ENCODE results near the gene C6. TPM values are rescaled to one million over a fixed set of nuclear protein-coding genes. Genes with fewer than 3 reads are reported as not detected.
"Not testable (repeated sequence)": the region's sequence is repeated elsewhere in the genome, so short reads cannot be mapped to it uniquely, and the experiment has no call there.

C6 gene
- total RNA-seq, 1 donor from 2014 or later, result not detected

DNA sequence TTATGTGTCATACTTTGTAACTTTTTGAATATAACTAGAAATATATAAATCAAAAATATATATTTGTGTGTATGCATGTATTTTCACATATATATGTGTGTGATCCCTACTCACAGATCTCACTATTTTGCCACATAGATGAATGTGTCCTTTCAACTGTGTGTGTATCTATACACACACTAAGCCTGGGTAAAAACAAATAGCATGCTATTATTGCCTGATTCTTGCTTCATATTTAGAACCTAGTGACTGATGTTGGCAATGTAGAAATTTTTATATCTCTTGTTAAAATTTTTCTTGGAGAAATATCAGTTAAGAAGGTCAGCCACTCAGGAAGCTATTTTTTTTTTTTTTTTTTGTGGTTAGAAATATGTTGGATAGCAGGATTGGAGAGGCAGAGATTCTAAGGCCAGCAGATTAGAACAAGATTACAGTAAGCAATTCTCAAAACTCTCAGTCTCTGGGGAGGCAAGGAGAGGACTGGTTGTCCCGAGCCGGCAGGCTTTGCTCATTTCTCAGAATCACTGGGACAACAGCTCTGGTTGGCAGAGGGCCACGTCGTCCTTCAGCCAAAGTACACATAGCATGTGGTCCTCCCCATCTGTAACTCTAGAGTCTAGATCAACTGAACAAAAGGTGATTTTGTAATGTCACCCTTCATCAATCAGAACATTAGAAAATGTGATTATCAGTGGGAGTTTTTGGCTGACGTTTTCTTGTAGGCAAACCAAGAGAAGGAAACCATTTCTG is 19.7 kb downstream of the C6 start:
- intact Hi-C loops (cut with micrococcal nuclease), result no loop called here
- Mint-ChIP-seq H3K36me3 (ENCODE audit: low read depth) (no peaks in the 10 kb centered on the region), H3K27ac (no peak overlapping the region), H3K4me3 (ENCODE audit: low read depth) (no peak overlapping the region), H3K9me3 (no peaks in the 10 kb centered on the region), H3K27me3 (ENCODE audit: low read depth) (no peaks in the 10 kb centered on the region), H3K4me1 (ENCODE audit: low read depth) (no peaks in the 10 kb centered on the region)
- DNase-seq (ENCODE audit: low spot score), result no peak

DNA sequence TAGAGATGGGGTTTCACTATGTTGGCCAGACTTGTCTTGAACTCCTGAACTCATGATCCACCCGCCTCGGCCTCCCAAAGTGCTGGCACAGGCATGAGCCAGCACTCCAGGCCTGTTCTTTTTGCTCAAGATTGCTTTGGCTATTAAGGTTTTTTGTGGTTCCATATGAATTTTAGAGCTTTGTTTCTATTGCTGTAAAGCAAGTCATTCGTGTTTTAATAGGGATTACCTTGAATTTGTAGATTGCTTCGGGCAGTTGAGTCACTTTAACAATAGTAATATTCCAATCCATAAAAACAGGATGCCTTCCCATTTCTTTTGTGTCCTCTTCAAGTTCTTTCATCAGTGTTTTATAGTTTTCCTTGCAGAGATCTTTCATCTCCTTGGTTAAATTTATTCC is 22.1 kb downstream of the C6 start:
- H3K4me1 Mint-ChIP-seq (ENCODE audit: low read depth), result no peaks in the 10 kb centered on the region
- H3K27ac Mint-ChIP-seq, result no peak overlapping the region
- no peaks in the 10 kb centered on the region for H3K9me3 Mint-ChIP-seq
- intact Hi-C loops (cut with micrococcal nuclease), result no loop called here
- no peak overlapping the region for H3K4me3 Mint-ChIP-seq (ENCODE audit: low read depth)
- no peaks in the 10 kb centered on the region for H3K36me3 Mint-ChIP-seq (ENCODE audit: low read depth)
- H3K27me3 Mint-ChIP-seq (ENCODE audit: low read depth), result no peaks in the 10 kb centered on the region
- no peak for DNase-seq (ENCODE audit: low spot score)

DNA sequence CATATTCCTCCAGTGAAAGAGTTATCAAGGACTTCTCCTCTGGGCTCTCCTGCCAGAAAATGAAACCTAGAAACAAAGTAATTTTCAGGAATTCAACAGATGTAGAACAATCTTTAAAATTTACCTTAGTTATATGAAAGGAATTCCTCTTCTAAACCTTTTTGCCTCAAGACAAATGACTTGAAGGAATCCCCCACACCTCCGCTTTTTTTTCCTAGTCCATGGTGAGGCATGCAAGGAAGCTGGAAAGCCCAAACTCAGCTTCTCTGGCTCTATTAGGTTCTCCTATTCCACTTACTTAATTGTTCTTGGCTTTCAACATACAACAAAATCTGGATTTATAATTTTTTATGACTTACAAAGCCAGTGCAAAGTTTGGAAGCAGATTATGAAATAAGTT is 27.2 kb downstream of the C6 start:
- no peaks in the 10 kb centered on the region for H3K36me3 Mint-ChIP-seq (ENCODE audit: low read depth)

GRCh38 chr5:41183331-41183730 is 30.0 kb downstream of the C6 start:
- H3K27me3 Mint-ChIP-seq (ENCODE audit: low read depth); DNase-seq (ENCODE audit: low spot score); H3K4me3 Mint-ChIP-seq (ENCODE audit: low read depth); H3K4me1 Mint-ChIP-seq (ENCODE audit: low read depth); intact Hi-C loops (cut with micrococcal nuclease); H3K36me3 Mint-ChIP-seq (ENCODE audit: low read depth); H3K27ac Mint-ChIP-seq; H3K9me3 Mint-ChIP-seq: not testable (repeated sequence)

More for the DNA sequence above, 27.2 kb downstream of the C6 start:
- H3K4me1 Mint-ChIP-seq (ENCODE audit: low read depth), result no peaks in the 10 kb centered on the region
- H3K4me3 Mint-ChIP-seq (ENCODE audit: low read depth), result no peak overlapping the region
- H3K27me3 Mint-ChIP-seq (ENCODE audit: low read depth), result no peaks in the 10 kb centered on the region
- DNase-seq (ENCODE audit: low spot score), result no peak
- intact Hi-C loops (cut with micrococcal nuclease), result no loop called here
- H3K9me3 Mint-ChIP-seq, result no peaks in the 10 kb centered on the region
- H3K27ac Mint-ChIP-seq, result no peak overlapping the region

DNA sequence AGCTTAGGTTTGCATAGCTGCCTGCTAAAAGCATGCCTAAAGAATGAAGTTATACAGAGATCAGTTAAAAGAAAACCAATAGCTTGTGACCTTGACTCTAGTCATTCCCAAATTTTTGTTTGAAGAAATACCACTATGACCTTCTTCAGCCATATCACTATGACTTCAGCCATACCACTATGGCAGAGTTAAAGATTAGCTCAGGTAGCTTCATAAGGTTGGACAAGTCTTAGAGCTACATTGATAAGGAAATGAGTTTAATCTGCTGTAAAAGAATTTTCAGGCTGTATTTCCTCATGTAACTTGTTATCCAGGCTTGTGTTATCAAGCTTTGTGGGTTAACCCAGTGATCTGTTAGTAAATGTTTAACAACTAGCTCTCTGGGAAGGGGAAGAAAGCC is 30.7 kb downstream of the C6 start:
- Mint-ChIP-seq H3K27me3 (ENCODE audit: low read depth) (no peaks in the 10 kb centered on the region), H3K4me1 (ENCODE audit: low read depth) (no peaks in the 10 kb centered on the region), H3K4me3 (ENCODE audit: low read depth) (no peak overlapping the region), H3K9me3 (no peaks in the 10 kb centered on the region), H3K27ac (no peak overlapping the region), H3K36me3 (ENCODE audit: low read depth) (no peaks in the 10 kb centered on the region)
- no peak for DNase-seq (ENCODE audit: low spot score)
- intact Hi-C loops (cut with micrococcal nuclease), result no loop called here

- Mint-ChIP-seq H3K27me3 (ENCODE audit: low read depth) (no peaks in the 10 kb centered on the region), H3K4me1 (ENCODE audit: low read depth) (no peaks in the 10 kb centered on the region), H3K36me3 (ENCODE audit: low read depth) (no peaks in the 10 kb centered on the region), H3K27ac (no peak overlapping the region), H3K4me3 (ENCODE audit: low read depth) (no peak overlapping the region), H3K9me3 (no peaks in the 10 kb centered on the region)
- no peak for DNase-seq (ENCODE audit: low spot score)
- intact Hi-C loops (cut with micrococcal nuclease), result no loop called here
These were observed 31.4 kb downstream of the C6 start for GRCh38 chr5:41181691-41182564.

GRCh38 chr5:41176952-41177351 is 36.4 kb downstream of the C6 start:
- Mint-ChIP-seq H3K27me3 (ENCODE audit: low read depth) (no peaks in the 10 kb centered on the region), H3K27ac (no peak overlapping the region), H3K4me1 (ENCODE audit: low read depth) (no peaks in the 10 kb centered on the region), H3K36me3 (ENCODE audit: low read depth) (no peaks in the 10 kb centered on the region), H3K9me3 (no peaks in the 10 kb centered on the region), H3K4me3 (ENCODE audit: low read depth) (no peak overlapping the region)
- intact Hi-C loops (cut with micrococcal nuclease), result no loop called here
- DNase-seq (ENCODE audit: low spot score), result no peak

- no peak overlapping the region for H3K4me3 Mint-ChIP-seq (ENCODE audit: low read depth)
- no peaks in the 10 kb centered on the region for H3K9me3 Mint-ChIP-seq
- no peaks in the 10 kb centered on the region for H3K36me3 Mint-ChIP-seq (ENCODE audit: low read depth)
- no peak overlapping the region for H3K27ac Mint-ChIP-seq
- no peak for DNase-seq (ENCODE audit: low spot score)
- no peaks in the 10 kb centered on the region for H3K4me1 Mint-ChIP-seq (ENCODE audit: low read depth)
- no peaks in the 10 kb centered on the region for H3K27me3 Mint-ChIP-seq (ENCODE audit: low read depth)
- intact Hi-C loops (cut with micrococcal nuclease), result no loop called here
These were observed 41.3 kb downstream of the C6 start for GRCh38 chr5:41172012-41172411.

DNA sequence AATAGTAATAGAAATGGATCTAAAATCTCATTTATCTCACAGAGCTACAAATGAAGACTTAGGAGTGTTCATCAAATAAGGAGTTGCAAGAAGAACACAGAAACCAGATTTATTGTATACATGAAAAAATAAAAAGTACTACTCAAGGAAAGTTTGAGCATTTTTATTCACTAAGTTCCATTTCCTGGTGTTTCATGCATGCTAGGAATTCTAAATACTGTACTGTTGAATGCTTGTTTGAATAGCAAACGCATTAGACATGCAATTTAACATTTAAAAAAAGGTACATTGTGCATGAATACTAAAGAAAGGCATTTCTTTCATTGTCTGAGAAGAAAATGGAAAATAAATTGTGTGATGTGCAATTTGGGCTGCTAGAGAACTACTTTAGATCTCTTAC is 52.1 kb downstream of the C6 start:
- intact Hi-C loops (cut with micrococcal nuclease), result no loop called here
- Mint-ChIP-seq H3K4me3 (ENCODE audit: low read depth) (no peak overlapping the region), H3K27me3 (ENCODE audit: low read depth) (no peaks in the 10 kb centered on the region), H3K36me3 (ENCODE audit: low read depth) (no peaks in the 10 kb centered on the region), H3K27ac (no peak overlapping the region), H3K4me1 (ENCODE audit: low read depth) (no peaks in the 10 kb centered on the region), H3K9me3 (no peaks in the 10 kb centered on the region)
- DNase-seq (ENCODE audit: low spot score), result no peak

DNA sequence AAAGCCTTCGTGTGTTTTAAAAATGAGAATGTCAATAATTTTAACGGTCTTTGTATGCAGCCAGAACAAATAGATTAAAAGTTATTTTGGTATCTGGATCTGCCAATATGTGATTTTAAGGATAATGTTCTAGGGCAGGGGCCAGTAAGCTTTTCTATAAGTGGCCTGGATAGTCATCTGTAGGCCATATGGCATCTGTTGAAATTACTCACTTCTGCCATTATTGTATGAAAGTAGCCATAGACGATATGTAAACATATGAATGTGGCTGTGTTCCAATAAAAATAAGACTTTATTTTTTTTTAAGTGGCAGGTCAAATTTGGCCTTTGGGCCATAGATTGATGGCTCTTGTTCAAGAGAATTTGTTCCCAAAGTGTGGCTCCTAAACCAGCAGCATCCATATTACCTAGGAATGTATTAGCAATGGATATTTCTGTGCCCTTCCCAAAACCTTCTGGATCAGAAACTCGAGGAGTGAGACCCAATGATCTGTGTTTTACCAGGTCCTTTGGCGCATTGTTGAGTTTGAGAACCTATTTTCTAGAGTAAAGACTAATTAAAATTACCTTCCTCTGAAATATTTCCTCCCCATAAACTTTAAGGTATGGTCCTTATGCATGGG is 55.9 kb downstream of the C6 start:
- Mint-ChIP-seq H3K36me3 (ENCODE audit: low read depth) (no peaks in the 10 kb centered on the region), H3K27ac (no peak overlapping the region), H3K4me1 (ENCODE audit: low read depth) (no peaks in the 10 kb centered on the region), H3K4me3 (ENCODE audit: low read depth) (no peak overlapping the region), H3K9me3 (no peaks in the 10 kb centered on the region), H3K27me3 (ENCODE audit: low read depth) (no peaks in the 10 kb centered on the region)
- intact Hi-C loops (cut with micrococcal nuclease), result no loop called here
- no peak for DNase-seq (ENCODE audit: low spot score)

DNA sequence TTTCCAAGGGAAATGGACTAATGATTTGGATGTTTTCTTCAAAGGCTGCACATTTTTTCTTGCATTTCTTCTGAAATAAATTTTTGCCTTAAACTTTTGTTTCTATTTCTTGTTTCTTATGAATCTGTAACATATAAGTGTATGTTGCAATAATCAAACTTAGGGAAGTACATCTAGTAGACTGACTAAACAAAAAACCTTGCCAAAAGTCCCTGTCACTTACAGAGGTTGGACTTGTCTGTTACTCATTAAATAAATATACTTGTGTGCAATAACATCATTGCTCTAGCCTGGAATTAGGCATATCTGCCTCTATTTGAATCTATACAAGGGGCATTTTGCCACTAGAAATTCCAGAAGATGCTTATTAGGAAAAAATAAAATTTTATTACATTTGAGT is 56.6 kb downstream of the C6 start:
- no peak overlapping the region for H3K27ac Mint-ChIP-seq
- no peaks in the 10 kb centered on the region for H3K36me3 Mint-ChIP-seq (ENCODE audit: low read depth)
- no peaks in the 10 kb centered on the region for H3K9me3 Mint-ChIP-seq
- no peaks in the 10 kb centered on the region for H3K27me3 Mint-ChIP-seq (ENCODE audit: low read depth)
- no peak overlapping the region for H3K4me3 Mint-ChIP-seq (ENCODE audit: low read depth)
- H3K4me1 Mint-ChIP-seq (ENCODE audit: low read depth), result no peaks in the 10 kb centered on the region
- intact Hi-C loops (cut with micrococcal nuclease), result no loop called here
- no peak for DNase-seq (ENCODE audit: low spot score)

- Mint-ChIP-seq H3K4me1 (ENCODE audit: low read depth) (no peaks in the 10 kb centered on the region), H3K9me3 (no peaks in the 10 kb centered on the region), H3K4me3 (ENCODE audit: low read depth) (no peak overlapping the region), H3K27me3 (ENCODE audit: low read depth) (no peaks in the 10 kb centered on the region), H3K36me3 (ENCODE audit: low read depth) (no peaks in the 10 kb centered on the region), H3K27ac (no peak overlapping the region)
- no peak for DNase-seq (ENCODE audit: low spot score)
- intact Hi-C loops (cut with micrococcal nuclease), result no loop called here
These were observed 58.8 kb downstream of the C6 start for GRCh38 chr5:41154491-41154890.

DNA sequence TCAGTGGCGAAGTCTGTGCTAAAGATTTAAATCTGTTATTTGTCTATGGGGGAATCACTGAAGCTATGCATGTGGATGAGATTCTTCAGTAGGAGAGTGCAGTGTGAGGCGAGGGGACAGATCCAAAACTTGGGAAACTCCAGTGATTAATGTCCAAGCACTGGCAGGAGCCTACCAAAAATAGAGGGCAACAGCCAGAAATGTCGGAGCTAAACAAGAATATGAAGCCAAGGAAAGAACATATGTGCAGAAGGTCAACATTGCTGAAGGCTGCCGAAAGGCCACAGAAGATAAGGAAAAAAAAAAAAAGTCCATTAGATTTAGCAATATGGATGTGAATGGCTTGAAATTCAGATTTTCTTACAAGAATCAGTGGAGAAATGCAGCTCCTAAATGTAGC is 61.8 kb downstream of the C6 start:
- DNase-seq (ENCODE audit: low spot score), result no peak
- H3K36me3 Mint-ChIP-seq (ENCODE audit: low read depth), result no peaks in the 10 kb centered on the region
- H3K27me3 Mint-ChIP-seq (ENCODE audit: low read depth), result no peaks in the 10 kb centered on the region
- intact Hi-C loops (cut with micrococcal nuclease), result no loop called here
- no peaks in the 10 kb centered on the region for H3K4me1 Mint-ChIP-seq (ENCODE audit: low read depth)
- no peak overlapping the region for H3K4me3 Mint-ChIP-seq (ENCODE audit: low read depth)
- H3K9me3 Mint-ChIP-seq, result no peaks in the 10 kb centered on the region
- H3K27ac Mint-ChIP-seq, result no peak overlapping the region
